GM12892 (cell line): ENCODE data around the gene KCNK5.

Experiments
- POLR2A ChIP-seq: IDR thresholded peaks from 2 replicates; pipeline ENCODE4 v1.6.1; 2011; ENCODE audit warnings: low read depth, low read length, control low read depth
- POLR2AphosphoS5 ChIP-seq: IDR thresholded peaks from 2 replicates; pipeline ENCODE4 v1.6.1; 2011; ENCODE audit warnings: low read depth, low read length, control low read depth
- TAF1 ChIP-seq: IDR thresholded peaks from 2 replicates; pipeline ENCODE4 v1.6.1; 2011; ENCODE audit warnings: low read depth, mild to moderate bottlenecking, control low read depth, low read length, borderline replicate concordance

- TF ChIP-seq POLR2A (no peak), POLR2AphosphoS5 (no peak), TAF1 (no peak)
These were observed 4.1 kb upstream of the KCNK5 start for GRCh38 chr6:39233333-39233732.
